NCI-H2107 (cell line): ENCODE results near the gene PCSK4.
"Not testable (repeated sequence)": the region's sequence is repeated elsewhere in the genome, so short reads cannot be mapped to it uniquely, and the experiment has no call there.

ENCODE experiments used
- DNase-seq: peaks from one replicate; lab custom pipeline; 2025; lab: John Stamatoyannopoulos, UW

PCSK4 gene

DNA sequence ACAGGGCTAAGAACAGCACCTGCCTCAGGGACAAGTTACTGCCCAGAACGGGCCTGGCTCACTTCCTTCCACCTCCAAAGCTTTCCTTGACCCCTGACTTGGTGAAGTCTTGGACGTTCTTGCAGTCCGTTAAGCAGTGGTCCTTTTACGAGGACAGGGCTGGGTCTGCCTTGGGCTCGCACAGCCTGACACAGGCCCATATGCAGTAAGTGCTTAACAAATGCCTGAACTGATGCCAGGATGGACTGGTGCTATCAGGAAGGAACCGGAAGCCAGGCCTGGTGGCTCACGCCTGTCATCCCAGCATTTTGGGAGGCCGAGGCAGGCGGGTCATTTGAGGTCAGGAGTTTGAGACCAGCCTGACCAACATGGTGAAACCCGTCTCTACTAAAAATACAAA lies 31.9 kb upstream of the PCSK4 start:
- DNase-seq: no peak

DNA sequence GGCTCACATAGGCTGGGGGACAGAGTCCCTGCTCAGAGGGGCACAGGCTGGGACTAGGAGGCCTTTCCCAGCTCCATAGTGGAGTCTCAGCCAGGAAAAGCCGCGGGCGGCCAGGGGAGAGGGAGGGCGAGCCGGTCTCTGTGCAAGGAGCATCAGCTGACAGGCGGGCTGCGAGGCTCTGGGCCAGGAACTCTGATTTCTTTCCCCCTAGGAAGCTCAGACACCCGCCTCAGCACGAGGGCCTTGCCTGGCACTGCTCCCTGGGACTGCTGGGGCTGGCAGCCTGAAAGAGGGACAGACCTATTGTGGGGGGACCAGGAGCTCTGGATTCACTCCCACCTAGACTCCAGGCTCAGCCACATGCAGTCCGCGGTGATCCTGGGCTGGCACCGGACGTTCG lies 31.5 kb upstream of the PCSK4 start:
- no peak for DNase-seq

DNA sequence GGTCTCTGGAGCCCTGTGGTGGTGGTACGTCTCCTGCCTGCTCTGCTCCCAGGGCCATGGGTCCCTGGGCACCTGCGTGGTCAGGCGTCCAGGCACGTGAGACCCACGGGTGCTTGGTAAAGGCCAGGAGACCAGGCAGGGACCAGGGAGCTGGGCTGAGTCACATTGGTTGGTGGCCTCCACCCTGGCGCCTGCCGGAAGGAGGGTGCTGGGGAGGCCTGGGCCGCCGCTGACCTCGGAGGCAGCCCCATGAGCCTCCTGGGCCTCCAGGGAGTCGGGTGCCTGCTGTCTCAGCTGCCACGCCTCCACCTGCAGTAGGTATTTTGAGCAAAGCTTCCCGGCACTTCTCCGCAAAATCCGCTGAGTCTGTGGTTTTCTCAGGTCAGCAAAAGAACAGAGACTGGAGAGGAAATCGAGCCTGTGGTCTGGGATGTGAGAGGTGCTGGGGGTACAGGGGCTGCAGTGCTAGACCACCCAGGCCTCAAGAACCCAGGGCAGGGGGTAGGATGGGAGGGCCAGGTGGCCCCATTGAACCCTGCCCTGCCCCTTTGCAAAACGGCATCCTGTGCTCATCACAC lies 30.1 kb upstream of the PCSK4 start:
- DNase-seq: no peak

DNA sequence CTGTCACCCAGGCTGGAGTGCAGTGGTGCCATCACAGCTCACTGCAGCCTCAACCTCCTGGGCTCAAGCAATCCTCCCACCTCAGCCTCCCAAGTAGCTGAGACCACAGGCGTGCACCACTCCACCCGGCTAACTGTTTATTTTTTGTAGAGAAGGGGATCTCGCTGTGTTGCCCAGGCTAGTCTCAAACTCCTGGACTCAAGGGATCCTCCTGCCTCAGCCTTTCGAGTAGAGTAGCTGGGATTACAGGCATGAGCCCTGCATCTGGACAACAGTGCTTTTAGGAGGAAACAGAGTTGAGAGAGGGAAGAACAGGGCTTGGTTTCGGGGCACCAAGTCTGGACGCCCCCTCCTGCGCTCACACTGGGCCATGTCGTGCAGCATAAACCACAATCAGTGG lies 29.7 kb upstream of the PCSK4 start:
- DNase-seq: not testable (repeated sequence)

DNA sequence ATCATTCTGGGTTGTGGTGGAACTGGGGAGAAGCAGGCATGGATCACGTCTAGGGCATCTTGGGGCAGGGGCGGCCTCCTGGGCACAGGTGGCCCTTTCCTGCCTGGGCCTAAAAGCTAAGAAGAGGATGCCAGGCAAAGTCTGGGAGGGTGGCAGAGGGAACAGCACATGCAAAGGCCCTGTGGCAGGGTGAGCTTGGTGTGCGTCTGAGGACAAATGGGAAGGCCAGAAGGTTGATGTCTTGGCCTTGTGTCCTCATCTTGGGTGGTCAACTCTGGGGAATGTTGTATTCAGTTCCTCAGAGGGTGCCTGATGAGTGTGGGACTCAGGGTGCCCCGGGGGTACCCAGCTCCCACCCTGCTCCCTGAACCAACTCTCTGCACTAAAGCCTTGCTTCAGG lies 28.3 kb upstream of the PCSK4 start:
- DNase-seq: no peak

DNA sequence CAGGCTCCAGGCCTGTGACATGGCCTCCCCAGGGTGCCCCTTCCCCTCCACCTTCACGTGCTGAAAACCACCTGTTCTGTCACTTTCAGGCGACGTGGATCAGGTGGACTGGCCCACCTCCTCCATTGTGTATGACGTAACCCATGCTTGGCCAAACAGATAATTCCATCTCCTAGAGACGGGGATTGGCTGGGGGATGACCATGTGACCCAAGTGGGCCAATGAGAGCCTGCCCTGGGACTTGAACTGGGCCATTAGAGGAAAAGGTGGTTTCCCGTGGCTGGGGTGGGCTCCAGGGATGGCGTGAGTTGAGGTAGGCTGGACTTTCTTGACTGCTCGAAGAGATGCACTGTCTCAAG lies 26.2 kb upstream of the PCSK4 start:
- DNase-seq: no peak

DNA sequence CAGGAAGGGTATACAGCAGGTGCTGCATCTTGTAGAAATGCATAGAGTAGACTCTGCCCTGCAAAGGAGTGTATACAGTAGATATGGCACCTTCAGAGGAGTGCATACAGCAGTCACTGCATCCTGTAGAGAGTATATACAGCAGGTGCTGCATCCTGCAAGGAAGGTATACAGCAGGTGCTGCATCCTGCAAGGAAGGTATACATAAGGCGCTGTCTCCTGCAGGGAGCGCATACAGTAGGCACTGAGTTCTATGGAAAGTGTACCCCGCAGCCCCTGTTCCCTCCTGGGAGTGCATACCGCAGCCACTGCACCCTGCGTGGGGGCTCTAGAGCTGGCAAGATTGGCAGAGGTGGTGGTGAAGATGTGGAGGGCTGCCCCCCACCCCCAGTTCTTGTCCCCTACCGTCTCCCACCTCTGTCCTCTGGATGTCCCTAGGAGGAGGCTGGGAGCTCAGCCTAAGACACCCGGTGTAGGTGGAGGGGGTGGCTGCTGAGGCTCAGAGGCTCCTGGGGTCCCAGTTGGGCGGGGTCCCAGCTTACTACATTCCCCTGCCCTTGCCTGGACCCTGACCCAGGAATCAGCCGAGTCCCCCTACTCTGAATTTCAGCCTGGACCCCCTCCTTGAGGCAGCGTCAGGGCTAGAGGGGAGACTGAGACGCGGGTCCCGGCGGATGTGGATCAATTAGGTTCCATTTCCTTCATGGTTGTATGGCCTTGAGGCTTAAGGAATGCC lies 25.0 kb upstream of the PCSK4 start:
- DNase-seq: no peak

DNA sequence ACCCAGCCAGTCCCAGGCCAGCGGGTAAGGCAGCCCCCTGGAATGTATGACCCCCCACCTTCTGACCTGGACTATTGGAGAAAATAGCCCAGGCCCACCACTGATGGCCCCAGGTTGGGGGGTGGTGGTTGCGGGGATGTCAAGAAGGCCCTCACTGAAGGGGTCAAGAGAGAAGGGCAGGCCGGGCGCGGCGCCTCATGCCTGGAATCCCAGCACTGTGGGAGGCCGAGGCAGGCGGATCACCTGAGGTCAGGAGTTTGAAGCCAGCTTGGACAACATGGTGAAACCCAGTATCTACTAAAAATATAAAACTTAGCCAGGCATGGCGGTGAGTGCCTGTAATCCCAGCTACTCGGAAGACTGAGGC lies 24.1 kb upstream of the PCSK4 start:
- DNase-seq: no peak

DNA sequence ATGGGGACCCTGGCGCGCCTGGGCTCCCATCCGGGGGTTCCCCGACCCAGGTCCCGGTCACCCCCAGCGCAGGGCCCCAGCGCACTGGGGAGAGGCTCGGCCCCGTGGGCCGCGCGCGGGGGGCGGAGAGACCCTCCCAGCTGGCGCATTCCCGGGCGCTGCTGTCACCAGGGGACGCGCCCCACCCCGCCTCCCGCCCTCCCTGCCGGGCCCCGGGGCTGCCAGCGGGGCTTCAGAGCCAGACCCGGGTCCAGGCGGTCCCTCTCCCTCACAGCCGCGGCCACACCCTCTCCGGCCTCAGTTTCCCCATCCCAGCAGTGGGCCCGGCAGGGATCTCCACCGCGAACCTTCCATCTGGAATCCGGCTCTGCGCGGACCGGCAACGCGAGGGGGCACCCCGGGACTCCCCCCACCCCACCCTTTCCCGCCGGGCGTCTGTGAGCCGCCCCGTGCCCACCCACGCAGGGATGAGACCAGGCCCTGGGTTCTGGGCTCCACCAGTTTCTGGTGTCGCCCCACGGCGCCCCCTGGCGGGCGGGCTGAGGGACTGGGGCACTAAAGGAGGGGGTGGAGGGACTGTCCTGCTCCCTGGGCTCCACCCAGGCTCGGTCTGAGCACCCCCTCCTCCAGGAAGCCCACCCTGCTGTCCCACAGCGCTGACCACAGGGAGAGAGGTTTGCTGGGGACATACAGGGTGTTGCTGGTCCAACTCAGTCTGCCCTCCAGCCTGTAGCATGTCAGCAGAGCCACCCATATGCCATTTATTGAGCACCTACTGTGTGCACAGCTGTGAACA lies 23.5 kb upstream of the PCSK4 start:
- DNase-seq: no peak

DNA sequence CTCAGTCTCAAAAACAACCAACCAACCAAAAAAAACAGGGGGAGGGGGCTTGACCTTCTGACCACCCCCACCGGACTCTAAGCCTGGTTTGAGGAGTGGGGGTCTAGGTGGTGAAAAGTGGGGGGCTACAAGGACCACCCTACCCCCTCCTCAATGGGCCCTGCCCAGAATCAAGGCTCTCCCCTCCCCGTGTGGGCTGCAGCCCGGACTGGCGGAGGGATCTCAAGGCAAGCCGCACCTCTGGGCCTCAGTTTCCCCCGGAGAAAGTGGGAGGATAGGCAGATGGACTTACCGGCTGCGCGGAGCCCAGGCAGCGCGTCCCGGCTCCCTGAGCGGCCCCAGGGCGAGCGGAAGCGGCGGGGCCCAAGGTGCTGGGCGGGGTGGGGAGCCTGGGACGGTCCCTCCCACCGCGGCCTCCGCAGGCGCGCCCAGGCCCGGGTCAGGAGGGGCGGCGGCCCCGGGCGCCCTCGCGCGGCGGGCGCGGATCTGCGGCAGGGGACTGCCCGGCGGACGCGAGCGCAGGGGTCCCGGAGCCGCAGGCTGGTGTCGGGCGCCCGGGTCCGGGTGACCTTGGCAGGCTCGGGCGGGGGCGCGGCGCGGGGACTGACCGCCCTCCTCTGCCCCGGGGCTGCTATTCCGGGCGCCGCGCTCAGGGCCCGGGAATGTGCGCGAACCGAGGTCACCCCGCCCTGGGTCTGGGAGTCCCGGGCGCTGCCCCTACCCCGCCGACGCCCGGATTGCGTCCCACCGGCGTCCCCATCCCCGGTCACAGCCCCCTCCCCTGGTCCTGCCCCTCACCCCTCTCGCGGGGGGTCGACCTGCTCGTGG lies 22.7 kb upstream of the PCSK4 start, which contains the start of gene ADAMTSL5:
TSS of gene ADAMTSL5 (minus strand) at position 349 of the 828 bp plus-strand sequence. CDS start 2,076 bp downstream, outside the sequence.
- DNase-seq: no peak

DNA sequence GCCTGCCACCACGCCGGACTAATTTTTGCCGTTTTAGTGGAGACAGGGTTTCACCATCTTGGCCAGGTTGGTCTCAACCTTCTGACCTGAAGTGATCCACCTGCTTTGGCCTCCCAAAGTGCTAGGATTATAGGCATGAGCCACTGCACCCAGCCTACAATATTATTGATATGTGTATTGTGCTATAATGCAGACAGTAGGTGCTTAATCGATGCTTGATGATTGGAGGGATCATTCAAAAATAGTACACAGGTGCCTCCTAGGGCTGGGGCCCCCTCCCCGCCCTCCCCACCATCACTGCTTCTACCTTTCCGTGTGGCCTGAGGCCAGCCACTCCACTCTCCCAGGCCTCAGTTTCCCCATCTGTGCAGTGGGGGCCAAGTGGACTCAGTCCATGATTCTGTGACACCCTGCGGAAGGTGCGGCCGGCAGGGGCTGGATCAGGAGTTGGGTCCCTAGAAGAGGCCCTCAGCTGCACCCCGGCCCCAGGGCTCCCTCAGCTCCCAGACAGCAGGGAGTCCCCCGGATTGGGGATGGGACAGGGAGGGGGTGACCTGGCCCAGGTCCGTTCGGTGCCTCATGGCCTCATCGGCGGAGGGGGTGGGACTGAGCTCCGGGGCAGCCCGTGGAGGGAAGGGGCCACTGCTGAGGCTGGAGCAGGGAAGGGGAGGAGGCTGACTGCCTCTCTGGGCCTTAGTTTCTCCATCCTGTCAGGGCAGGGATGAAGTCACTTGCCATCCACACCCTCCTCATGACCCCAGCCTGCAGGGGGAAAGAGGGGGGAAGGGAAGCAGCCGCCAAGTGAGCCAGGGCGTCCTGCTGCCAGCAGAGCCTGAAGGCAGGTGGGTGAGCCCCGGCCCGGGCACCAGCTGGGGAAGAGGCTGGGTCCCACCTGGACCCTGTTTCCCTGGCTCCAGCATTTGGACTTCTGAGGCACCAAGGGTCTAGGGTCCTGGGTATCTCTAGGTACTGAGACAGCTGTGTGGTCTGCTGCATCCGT lies 21.5 kb upstream of the PCSK4 start:
- DNase-seq: no peak

DNA sequence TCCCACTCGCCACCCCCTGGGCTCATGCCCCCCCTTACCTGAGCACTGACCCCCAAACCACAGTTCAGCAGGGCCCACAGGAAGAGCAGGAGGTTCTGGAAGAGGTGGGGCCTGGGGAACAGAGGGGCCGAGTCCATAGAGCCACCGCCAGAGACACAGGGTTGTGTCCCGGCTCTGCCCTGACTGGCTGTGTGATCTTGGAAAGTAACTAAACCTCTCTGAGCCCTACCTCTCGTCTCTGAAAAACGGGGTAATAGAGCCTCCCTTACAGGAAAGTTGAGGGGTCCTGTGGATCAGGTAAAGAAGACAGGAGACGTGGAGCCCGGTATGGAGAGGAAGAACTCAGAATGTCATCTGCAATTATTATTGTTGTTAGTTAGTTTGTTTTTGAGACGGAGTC lies 20.7 kb upstream of the PCSK4 start:
- no peak for DNase-seq

DNA sequence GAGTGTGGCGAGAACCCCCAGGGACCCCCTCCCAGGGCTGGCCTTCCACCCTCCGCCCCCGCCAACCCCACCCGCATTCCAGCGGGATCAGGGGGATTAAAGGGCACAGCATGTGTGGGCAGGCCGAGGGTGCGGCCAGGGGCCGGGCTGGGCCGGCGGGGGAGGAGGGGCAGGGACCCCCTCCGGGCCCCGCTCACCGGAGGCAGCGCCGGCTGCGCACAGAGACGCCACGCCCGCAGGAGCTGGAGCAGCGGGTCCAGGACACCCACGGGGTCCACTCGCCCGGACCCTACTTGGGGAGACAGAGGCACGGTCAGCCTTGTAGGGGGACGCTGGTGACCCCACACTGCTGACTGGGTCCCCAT lies 20.3 kb upstream of the PCSK4 start:
- DNase-seq: no peak

DNA sequence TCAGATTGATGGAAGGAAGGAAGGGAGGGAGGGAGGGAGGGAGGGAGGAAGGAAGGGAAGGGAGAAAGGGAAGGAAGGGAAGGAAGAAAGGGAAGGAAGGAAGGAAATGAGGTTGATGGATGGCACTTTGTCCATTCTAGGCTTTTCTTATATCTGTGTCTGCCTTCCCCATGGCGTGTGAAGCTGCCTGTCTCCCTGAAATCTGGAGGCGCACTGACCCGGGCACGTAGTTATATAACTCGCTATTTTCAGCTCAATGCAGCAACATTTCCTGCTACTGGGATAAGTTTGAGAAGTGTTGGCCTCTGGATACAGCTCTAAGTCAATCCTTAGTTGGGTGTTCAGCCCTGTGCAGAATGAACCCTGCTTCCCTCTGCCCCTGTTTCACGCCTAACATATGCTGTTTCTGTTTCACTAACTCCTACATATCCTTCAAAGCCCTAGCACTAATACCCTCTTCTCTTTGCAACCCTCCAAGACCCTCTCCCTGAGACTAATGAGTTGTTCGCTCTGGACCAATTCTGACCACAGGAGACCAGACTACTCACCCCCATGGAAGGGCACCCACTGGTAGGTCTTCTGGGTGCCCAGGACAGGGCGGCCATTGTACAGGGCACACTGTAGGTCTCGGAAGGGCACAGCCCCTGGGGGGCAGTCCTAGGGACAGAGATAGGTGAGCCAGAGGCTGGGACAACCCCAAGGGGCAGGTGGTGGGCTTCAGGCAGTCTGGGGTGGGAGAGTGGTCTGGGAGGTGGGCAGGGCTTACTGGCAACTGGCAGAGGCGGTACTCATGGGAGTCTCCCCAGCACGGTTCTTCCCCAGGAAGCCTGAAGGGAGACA lies 19.7 kb upstream of the PCSK4 start:
- no peak for DNase-seq

DNA sequence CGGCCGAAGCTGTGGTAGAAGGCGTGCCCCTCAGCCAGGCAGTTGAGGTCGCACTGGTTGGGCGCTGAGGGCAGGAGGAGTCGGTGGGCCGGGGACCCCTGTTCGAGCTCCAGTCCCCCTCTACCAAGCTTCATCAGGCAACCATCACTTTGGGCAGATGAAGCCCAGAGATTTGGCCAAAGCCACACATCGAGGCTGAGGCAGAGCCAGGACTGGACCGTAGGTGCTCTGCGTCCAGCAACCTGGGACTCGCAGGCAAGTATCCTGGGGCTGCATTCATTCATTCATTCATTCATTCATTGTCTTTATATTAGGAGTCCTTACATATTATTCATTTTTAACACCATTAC lies 18.3 kb upstream of the PCSK4 start:
- no peak for DNase-seq

DNA sequence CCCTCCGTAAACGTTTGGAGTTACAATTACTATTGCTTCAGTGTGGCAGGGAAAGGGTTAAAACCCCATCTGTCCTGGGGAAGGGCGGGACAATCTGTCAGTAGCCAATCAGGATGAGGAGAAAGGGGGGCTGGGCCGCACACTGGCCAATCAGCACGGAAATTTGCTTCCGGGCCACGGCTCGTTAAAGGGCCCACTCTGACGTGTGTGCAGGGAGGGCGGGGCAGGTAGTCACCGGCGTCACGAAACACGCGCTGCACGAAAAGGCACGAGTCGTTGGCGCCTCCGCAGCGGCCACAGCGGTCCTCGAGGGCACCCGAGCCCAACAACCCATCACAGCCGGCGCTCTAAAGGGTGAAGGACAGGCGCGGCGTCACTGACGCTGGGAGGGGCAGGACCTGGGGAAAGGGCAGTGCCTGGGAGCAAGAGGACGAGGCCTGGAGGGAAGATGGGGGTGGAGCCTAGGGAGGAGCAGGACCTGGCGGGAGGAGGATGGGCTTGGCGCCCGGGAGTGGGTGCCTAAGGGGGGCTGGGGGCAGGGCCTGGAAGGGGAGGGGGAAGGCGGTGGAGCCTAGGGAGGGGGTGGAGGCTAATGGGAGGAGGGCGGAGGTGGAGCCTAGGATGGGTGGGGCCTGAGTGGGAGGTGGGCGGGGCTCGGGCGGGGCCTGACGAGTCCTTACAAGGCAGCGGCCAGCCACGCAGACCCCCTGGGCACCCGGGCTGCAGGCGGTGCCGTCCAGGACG lies 17.8 kb upstream of the PCSK4 start:
- peak; percentile 53 for DNase-seq

DNA sequence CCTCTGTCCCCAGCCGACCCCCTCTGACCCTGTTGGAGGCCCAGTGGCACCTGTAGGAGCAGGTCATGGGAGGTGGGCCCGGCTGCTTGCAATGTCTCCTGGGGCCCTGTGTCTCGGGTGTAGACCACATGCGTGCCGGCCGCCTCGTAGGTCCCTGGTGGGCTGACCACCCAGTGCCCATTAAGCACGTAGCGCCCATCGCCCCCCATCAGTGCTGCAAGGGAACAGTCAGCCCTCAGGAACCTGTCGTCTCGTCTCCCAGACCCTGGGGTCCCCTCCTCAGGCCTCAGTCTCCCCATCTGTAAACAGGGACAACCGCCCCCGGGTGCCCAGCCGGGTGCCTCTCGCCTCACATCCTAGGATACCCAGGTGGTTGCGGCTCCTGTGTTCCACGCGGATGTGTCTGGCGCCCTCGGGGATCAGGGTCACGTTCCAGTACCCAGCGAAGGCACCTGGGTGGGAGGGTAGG lies 17.1 kb upstream of the PCSK4 start:
- no peak for DNase-seq

DNA sequence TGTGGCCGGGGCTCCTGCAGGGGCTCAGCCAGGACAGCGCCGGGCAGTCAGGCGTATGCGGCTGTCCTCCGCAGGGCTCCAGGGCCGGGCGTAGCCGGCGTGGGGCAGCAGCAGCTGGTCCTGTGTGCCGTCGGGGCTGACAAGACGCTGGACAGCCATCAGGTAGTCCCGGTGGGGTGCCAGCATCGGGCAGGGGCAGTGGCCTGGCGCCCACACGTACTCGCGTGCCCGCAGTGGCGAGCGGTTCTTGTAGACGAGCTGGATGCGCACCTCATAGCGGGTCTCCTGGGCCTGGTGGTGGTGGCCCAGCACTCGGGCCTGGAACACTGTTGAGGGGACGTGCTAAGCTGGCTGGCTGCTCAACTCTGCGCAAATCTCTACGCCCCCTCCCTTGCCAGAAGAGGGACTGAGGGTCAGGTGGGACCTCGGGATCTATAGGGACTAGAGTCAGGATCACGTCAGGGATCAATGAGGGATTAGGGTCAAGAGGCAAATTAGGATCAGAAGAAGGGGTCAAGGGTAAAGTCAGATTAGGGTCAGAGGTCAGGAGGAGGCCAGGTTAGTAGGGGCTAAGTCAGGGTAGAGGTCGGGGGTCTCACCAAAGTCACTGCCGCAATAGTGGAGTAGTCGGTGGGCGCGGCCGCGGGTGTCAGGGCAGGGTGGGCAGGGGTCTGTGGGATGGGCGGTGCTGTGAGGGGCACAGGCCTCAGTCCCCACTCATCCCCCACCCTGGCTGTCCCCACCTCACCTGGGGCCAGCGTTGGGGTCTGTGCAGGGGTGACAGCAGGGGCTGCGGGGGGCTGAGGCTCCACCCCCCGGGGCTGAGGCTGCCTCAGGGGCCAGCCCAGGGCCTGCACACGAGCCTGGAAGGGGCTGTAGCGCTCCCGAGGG lies 16.1 kb upstream of the PCSK4 start:
- no peak for DNase-seq

DNA sequence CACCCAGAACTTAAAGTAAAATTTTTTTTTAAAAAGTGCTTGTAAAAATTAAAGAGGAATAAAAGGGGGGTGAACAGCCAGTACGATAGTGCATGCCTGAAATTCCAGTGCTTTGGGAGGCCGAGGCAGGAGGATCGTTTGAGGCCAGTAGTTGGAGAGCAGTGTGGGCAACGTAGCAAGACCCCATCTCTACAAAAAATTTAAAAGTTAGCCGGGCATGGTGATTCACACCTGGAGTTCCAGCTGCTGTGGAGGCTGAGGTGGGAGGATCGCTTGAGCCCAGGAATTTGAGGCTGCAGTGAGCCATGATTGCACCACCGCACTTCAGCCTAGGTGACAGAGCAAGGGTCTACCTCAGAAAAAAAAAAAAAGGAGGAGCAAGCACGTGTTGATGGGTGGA lies 14.9 kb upstream of the PCSK4 start:
- no peak for DNase-seq
